Amniotic stem cell (primary cell): Measurements from ENCODE around the gene FLNB.
"Not testable (repeated sequence)": the region's sequence is repeated elsewhere in the genome, so short reads cannot be mapped to it uniquely, and the experiment has no call there.

Experiments used
- DNase-seq: peaks from one replicate; lab custom pipeline; 2025; lab: John Stamatoyannopoulos, UW

Gene FLNB

DNA sequence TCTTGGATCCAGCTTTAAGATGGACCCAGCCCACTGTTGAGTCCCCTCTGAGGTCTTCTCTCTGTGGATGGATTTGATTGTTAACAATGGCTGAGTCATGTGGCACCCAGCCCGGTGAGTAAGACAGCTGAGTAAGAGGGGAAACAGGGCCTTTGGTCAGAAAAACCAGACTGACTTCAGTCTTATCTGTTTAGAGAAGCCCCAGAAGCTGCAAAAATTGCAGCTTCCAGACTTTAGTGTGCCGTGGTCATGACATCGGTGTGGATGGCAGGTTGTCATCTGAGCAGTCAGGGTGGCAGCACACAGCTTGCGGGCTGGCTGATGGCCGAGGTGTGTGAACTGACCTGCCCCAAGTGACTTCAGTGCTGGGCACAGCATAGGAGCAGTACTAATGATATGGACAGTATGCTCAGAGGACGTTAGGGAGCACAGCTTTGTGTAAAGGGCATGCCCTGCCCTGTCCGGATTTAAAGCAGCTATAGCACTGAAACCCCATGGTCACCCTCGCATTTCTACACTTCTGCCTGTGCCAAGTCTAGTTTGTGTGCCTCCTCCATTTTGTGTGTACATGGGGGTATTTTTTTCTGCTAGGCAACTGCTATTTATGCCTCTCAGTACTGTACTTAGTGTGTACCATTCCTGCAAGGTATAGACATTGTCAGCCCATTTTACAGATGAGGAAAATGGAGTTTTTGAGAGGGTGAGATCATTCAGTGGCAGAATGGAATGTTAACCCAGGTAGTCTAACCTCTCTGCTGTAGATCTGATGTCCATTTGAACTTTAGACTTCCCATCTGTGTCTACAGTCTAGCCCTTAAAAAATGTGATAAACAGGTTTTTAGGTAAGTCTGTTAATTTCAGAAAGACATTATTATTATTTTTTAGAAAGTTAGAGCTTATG lies 44.4 kb downstream of the FLNB start:
- DNase-seq, result peak; percentile 79

DNA sequence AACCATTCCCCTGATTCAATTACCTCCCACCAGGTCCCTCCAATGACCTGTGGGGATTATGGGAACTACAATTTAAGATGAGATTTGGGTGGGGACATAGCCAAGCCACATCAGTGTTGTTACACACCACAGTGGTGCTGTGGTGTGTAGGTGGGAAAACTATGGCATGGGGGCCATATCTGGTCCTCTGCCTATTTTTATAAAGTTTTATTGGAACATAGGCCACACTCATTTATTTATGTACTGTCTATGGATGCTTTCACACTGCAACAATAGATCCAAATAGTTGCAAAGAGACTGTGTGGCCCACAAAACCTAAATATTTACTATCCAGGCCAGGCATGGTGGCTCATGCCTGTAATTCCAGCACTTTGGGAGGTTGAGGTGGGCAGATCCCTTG lies 46.4 kb downstream of the FLNB start:
- DNase-seq, result no peak

DNA sequence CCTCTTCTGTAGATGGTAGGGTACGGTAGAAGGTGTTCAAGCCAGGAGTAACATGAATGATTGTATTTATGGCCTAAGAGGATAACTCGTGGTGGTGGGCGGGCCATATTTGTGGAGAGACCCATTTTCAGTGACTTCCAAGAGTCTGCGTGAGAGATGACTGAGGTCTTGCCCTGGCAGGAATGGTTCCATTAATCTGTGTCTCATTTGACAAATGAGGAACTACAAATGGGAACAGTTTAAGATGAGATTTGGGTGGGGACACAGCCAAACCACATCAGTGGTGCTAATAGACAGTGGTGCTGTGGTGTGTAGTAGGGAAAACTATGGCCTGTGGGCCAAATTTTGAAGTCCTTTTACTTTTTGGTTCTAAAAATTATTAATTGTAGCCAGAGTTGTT lies 47.1 kb downstream of the FLNB start:
- no peak for DNase-seq

DNA sequence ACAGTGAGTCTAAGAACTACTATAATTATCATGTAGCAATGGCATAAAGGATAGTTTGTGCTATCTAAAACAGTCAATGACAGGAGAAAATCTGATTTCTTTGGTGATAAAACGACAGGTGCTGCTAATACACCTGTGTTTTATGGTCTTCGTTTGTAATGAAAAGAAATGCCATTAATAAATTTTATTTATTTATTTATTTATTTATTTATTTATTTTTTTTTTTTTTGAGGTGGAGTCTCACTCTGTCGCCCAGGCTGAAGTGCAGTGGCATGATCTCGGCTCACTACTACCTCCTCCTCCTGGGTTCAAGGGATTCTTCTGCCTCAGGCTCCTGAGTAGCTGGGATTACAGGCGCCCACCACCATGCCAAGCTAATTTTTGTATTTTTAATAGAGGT lies 47.7 kb downstream of the FLNB start:
- DNase-seq, result not testable (repeated sequence)

DNA sequence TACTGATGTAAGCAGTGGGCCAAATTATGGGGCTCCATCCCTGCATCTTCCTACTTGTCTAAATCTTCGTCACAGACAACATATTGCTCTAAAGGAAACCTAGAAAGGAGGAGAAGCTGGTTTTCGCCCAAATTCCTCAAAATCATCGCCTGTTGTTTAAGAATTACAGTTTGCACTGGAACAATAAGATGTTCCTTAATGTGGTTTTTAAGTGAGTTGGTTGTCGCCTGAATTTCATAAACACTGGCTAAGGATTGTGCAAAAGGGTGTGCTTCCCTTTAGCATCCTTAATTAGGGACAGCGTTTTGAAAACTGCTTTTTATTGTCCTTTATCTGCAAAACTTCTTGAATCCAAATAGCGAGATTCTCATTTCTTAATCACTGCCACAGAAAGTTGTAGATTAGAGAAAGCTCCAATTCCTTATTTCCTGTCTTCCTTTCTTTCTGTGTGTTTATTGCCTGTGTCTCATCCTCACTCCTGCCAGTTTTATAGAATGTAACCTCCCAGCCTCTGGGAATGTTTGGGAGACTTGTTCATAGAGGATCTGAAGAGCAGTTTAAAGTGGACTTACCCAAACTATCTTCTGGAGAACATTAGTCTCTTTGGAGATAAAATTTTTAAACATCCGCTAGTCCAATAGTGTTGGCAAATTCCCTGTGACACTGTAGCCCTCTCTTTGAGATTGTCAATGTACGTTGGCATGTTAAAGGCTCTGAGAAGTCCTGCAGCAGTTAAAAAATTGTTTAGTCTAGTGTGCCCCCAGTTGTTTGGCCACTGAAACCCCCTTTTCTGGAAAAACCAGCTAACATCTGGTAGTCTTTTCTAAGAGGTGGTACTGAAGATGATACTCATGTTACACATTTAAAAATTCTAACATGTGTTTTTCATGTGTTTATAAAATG lies 50.4 kb downstream of the FLNB start:
- no peak for DNase-seq

DNA sequence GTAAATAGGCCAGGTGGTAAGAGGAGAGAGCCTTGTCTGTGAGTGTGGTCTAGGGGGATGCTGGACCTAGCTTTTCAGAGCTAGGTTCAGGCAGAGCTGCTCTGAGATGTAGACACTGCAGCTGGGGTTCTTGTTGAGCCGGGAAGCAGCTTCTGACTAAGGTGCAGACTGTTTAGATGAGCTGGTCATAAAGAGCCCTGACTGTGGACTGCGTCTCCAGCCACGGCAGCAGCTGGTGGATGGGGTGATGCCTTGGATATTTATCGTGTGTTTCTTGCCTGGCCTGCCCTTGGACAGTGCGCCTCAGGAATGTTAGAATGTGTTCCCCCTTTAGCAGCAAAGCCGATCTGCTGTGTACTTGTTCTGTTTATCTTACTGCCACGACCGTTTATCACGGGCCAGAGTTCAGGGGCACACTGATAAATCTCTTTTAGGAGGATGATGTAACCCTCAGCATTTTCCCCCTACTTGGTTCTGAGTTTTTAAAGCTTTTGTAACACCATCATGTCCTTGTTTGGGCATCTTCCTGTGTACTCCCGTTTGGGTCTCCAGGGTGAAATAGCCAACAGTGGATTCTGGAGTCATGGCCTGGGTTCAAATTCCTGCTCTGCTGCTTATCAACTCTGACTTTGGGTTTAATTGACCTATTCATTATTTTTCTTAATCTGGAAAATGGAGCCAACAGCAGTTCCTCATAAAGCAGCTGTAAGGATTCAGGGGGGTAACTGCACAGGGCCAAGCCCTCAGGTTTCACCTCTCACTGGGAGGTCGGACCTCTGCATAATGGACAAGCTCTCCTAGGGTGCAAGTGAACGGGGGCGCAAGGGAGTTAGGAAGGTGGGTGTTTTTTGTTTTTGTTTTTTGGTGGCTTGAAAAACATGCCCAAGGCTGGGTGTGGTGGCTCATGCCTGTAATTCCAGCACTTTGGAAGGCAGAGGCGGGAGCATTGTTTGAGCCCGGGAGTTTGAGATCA lies 51.4 kb downstream of the FLNB start:
- DNase-seq, result peak; percentile 73

DNA sequence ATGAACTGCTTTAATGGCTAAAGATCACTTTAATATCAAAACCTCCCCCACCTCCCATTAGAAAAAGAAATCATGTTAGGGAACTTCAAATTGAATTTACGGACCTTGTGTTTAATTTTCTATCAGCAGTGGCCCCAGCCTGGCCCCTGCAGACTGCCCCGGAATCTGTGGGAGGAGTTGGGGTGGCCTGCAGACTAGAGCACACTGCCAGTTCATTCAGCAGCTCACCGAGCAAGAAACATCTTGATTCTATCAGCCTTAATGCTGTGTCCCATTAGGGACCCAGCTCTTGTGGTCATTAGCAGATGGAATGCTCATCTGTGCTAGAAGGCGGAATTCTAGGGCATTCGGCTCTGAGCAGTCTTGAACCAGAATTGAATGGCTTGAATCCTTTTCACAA lies 54.2 kb downstream of the FLNB start:
- DNase-seq, result no peak

DNA sequence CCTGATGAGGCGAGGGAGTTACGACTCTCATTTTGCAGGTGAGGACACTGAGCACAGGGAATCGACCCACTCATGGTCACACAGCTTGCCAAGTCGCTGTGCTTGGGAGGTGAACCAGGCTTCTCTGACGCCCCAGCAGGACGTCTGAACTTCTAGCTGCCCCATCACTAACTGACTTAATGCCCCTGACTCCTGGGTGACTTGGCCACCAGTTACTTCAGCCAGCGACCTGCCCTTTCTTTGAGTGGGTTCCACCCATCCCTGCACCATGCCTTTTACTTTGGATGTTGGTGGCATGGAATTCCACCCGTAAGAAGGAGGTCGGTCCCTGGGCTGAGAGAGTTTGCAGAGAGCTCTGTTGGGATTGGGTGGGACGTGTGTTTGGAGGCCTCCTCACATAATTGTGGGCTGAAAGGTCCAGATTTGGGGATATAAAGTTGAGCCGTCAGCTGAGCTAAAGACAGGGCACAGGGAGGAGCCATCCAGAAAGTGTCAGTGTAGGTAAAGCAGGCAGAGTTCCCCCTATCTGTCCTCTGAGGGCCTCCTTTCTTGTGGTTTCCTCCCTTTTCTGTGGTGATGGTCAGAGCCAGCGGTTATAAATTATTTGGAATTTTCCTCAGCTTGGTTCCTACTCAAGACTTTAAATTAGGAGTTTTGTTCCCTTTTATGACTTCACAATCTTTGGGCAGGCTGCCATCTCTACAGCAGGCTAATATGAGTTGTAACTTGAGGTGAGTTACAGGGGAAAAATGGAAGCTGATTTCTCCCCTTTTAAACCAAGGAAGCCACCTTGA lies 55.0 kb downstream of the FLNB start:
- DNase-seq, result no peak

DNA sequence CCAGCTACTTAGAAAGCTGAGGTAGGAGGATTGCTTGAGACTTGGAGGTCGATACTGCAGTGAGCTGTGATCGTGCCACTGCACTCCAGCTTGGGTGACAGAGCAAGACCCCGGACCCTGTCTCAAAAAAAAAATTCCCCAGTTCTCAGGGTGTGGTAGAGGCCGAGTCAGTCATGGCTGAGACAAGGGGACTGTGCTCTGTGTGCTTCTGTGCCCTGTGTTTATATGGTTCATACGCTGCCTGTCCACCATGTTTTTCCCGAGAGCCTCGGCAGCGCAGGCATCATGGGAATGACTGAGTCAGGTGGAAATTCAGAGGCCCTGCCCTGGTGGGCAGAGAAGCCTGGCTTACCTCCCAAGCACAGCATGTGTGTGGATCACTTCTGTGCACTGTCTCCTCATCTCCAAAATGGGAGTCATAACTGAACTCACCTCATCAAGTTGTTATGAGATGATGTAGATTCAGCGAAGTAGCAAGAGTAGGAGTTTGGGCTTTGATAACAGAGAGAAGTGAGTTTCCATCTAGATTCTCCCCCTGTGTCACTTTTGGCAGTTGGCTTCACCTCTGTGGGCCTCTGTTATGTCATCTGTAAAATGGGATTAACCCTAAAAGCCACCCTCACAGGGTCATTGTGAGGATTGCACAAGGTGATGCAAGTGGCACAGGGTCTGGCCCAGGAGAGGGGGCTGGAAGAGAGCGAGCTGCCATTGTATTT lies 56.9 kb downstream of the FLNB start:
- no peak for DNase-seq

DNA sequence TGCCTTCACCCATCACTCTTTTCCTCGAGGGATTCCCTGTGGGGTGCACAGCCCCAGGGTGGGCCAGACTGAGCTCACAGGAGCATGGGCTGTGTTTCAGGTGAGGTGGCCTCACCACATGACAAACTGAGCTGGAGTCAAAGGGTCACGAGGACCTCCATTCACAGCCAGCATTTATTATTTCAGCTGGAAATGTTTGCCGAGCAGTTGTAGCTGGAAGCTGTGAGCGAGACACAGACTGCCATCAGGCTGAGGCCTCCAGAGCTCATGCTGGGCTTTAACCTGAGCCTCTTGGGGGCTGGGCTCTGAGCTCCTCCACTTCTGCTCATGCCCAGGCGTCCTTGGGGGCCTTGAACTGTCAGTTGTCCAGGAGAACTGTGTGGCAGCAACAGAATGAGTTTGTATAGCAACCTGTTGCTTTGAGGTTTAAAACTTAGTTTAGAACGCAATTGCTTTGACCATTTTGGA lies 57.5 kb downstream of the FLNB start:
- DNase-seq, result no peak

DNA sequence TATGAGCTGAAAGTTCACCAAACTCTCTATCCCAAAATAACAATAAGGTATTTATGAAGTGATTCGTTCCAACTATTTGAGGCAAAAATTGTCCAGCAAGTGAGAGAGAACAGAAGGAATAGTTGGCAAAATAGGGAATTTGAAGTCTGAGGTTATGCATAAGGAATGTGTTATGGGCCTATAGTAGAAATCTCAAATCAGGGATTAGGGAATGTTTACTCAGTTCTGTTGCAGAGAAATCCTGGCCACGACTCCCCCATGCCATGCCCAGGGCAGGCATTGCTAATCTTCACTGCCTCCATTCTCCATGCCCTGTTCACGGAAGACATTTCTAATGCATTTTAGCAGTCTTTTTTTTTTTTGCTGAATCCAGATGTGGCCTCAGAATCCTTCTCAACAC lies 58.6 kb downstream of the FLNB start:
- peak; percentile 72 for DNase-seq

DNA sequence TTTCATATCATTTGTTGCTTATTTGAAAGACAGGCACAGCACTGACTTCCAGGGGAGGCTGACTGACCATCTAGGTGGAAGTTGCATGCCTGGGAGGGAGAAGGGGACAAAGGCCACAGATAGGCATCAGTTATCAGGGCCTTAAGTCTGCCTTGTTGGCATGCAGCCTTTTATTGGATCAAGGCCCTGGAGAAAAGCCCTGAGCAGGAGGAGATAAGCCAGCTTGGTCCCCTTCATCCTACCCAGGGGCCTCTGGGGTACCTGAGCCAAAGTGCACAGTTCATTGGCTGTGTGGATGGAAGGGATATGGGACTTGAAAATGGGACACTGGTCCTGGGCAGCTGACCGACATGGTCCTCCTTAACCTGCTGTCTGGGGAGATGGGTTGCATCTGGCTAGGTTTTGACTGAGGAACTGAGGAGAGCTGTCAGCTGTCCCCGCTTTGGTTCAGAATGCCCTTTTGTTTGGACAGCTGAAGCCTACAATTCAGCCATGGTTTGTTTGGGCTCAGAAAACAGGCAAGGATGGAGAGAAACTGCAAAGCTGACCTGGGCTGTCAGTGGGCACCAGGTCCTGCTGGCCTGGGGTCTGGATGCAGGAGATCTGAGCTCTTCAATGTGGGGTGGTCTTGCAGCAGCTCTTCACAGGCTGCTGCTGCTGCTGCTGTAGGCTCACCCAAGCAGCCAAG lies 60.0 kb downstream of the FLNB start:
- no peak for DNase-seq

DNA sequence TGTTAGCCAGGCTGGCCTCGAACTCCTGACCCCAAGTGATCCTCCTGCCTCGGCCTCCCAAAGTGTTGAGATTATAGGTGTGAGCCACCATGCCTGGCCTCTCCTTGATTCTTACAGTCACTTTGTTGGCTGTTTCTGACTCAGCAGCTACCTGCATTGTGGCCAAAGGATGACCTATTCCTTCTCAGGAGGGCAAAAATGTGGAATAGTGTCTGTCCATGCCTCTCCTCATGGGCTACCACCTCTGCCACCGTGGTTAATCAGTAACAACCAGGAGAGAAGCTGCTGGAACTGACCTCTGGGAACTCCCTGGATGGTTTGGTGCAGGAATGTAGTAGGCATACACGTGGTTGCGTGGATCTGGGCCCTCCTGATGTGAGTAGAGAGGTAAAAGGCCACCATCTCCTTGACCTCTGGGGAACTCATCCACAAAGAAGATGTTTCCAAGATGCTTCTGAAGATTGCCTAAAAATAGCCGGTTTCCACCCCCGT lies 63.3 kb downstream of the FLNB start:
- DNase-seq, result no peak

DNA sequence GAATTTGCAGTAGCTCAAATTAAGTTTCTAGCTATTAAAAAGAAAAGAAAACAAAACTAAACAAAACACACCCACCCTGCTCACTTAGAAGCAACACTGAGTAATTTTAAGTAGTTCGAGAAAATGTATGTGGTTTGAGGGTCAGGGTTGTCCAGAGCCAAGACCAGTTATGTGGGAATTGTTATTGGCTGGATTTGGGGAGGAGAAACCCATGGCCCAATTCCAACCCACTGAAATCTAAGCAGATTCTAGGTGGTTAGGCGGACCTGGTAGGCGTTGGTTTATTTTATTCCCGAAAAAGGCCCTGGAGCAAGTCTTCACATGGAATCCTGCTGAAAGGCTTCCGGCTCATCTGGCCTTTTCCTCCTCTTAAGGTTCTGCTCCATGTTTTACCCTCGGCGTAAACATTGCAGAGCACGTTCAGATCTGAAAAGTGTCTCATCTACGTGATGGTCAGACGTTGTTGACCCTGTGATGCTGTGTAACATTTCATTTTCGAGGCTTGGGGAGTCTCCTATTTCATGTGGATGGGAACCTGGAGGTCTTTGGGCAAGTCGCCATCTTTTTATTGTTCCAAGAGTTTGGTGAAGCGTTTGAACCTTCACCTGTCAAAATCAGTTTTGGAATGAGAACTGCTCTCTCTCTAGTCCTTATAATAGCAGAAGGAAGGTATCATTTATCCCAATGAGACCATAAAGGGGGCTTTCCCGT lies 64.0 kb downstream of the FLNB start:
- no peak for DNase-seq

DNA sequence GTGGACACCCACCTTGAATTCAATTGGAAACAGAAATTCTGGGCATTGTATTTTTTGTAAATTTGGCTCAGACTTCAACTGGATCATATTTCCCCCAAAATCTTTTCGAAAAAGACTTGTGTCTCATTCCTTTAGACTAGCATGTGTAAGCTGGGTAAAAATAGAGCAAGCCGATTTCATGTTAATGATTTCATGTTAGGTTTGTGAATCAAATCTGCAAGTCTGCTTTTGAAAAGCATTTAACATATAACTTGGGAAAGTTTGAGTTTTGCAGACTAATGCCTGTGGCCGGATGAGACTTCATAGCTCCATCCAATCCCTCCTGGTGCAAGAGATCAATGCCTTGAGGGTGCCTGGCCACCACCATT lies 64.5 kb downstream of the FLNB start:
- DNase-seq, result no peak

DNA sequence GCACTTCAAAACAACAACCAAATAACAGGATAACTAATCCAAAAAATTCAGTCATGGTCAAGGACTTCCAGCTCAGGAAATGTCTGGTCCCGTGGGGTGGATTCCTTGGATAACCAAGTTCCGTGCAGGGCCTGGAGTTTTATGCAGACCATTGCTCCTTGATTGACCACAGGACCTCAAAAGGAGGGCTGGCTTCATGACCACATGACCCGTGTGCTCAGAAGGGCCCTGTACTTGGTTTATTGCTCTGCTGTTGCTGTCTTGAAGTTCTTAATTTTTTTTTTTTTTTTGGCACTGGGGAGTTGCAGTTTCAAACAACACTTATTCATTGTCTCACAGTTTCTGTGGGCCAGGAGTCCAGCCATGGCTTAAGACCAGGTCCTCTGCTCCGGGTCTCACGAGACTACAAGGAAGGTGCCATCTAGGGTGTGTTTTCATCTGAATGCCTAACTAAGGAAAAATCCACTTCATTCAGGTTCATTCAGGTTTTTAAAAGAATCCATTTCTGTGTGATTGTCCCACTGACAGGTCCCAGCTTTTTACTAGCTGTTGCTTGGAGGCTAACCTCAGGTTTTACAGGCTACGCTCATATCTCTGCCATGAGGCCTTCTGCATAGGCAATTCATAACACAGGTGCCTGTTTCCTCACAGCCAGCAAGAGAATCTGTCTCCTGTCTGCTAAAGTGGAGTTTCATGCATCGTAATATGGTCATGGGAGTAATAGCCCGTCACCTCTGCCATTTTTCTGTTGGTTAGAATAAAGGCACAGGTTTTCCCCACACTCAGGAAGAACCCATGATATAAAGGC lies 65.3 kb downstream of the FLNB start:
- no peak for DNase-seq

DNA sequence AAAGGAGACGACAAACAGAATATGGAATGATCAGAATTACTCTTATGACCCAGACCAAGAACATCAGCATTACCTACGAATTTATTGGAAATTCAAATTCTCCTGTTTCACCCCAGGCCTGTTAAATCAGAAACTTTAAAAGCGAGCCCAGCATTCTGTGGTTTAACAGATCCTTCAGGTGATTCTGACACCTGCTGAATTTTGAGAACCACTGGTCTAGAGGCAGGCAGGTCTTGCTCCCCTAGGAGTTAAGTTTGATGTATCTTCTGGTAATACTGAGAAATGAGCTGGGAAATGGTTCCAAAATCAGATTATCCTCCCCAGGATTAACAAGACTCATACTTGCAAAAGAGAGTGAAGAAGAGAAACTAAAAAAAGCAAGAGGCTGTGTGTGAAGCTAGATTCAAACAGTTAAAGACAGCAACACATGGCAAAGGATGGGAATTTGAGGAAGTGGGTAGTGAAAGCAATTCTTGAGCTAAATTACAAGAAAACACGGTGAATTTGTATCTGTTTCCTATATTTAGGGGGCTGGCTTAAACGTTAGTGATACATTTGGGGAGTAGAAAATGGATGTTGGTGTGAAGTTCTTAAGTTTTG lies 66.0 kb downstream of the FLNB start:
- DNase-seq, result no peak

DNA sequence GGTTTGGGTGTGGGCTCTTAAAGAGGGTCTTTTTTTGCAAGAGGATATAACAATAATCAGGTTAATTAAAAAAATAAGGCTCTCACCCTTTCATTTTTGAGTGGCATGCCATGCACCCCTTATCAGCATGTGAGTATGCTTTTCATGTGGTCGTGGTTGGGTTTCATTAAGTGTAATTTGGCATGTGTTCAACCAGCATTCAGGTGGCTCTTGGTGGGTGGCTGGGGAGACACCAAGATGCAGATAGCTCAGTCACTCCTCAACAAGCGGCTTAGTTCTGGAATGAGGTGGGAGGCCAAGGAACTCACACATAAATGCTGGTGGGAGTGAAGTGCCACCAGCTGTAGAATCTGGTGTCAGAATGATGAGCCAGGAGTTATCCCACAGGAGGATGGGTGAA lies 66.8 kb downstream of the FLNB start:
- DNase-seq, result no peak
